Renal pelvis (tissue), 4 donors: Measurements from ENCODE around the gene PKHD1. TPM values are rescaled to one million over a fixed set of nuclear protein-coding genes. Genes with fewer than 3 reads are reported as not detected.

Source experiments
- DNase-seq: peaks from one replicate; pipeline ENCODE4 v3.0.0-alpha.2; 2013
- polyA plus RNA-seq, 3 donors: library from polyadenylated mRNA; unstranded; fragments of 120-200 nt; gene quantifications; one replicate each; pipeline ENCODE4 v1.2.1, GENCODE V29; 2013; ENCODE audit not compliant: insufficient read length in 3 of 3

PKHD1 gene
- polyA plus RNA-seq, 3 donors = 18.3 to 35.8 (median 26.8) TPM

DNA sequence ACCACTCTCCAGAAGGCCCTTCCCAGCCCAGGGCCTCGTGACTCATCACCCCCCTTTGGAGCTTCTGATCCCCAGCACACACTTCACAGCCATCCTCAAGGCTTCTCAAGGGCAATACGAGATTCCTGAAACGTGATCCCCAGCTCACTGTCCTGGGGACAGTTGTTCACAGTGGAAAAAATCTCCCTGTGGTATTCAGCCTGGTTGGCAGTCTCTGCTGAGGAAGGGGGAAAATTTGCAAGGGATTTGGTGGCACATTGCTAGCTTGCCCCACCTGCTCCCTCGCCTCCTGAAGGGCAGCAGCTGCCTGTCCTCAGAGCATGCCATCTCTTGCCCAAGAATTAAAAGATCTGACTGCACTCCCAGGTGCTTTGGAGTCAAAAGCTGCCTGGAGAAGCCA, 20.7 kb upstream of the PKHD1 start:
- DNase-seq = no peak

- DNase-seq = no peak
These were observed 19.6 kb upstream of the PKHD1 start for GRCh38 chr6:52106994-52107393.

GRCh38 chr6:52104979-52105378, 17.6 kb upstream of the PKHD1 start:
- DNase-seq = no peak

DNA sequence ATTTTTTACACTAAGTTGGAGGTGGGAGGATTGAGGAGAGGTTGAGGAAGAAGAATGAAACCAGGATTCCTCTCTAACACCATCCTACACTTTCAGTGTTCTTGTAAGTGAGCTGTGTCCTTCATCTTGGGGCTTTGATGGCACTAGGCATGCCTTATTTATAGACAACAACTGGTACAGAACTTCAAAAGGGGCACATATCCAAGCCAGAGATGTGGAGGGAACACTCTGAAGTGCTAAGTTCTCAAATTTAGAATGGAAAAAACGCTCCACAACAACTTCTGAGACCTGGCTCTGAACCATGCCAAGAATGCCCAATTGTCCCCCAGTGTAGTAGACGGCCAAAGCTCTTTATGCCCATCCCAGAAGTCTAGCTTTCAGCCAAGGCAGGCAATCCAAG, 16.2 kb upstream of the PKHD1 start:
- DNase-seq = no peak

GRCh38 chr6:52102405-52102804, 15.0 kb upstream of the PKHD1 start:
- DNase-seq = no peak

DNA sequence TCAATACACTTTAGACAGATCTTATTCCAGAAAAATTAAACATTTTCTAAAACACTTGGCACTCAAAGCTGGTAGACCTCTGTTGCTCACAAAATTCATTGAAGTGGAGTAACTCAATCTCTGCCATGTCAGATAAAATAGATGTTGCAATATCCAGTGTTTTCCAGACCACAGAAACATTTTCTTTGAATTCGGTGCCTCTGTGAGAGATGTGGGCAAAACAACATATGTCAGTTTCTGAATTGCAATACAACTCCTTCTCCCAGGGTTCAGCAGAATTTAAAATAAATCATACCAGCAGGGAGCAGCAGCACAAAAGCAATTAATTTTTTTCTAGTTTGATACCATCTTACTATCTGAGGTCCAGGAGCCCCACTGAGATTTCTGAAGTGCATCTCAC, 11.3 kb upstream of the PKHD1 start:
- no peak for DNase-seq

- DNase-seq = no peak
These were observed 2.4 kb upstream of the PKHD1 start for GRCh38 chr6:52089758-52090348.

DNA sequence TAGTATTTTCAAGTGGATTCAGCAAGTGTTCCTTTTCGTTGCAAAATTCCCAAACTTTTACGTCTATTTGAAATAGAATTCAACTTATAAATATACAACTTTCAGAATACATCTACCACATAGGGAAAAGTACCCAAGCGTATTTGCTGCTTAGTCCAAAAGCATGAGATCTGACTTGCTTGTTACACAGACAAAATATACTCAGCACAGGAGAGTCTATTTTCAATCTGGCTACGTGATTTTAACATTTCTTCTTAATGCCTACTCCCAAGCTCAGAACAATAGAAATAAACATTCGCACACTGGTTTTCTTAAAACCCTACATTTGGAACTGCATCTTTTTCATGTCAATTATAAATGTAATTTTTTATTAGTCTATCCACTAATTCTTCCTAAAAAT, 672 bp downstream of the PKHD1 start:
- DNase-seq = no peak

- DNase-seq = no peak
These were observed 6.2 kb downstream of the PKHD1 start for GRCh38 chr6:52081237-52081636.

GRCh38 chr6:52077961-52078625, 9.3 kb downstream of the PKHD1 start:
- DNase-seq = no peak

- no peak for DNase-seq
These were observed 10.1 kb downstream of the PKHD1 start for GRCh38 chr6:52077180-52077884.

- DNase-seq = no peak
These were observed 10.6 kb downstream of the PKHD1 start for GRCh38 chr6:52076791-52077179.

- no peak for DNase-seq
These were observed 12.7 kb downstream of the PKHD1 start for GRCh38 chr6:52074716-52075115.

- DNase-seq = no peak
These were observed 13.3 kb downstream of the PKHD1 start for GRCh38 chr6:52074155-52074554.

GRCh38 chr6:52065621-52066020, 21.8 kb downstream of the PKHD1 start:
- DNase-seq = no peak

DNA sequence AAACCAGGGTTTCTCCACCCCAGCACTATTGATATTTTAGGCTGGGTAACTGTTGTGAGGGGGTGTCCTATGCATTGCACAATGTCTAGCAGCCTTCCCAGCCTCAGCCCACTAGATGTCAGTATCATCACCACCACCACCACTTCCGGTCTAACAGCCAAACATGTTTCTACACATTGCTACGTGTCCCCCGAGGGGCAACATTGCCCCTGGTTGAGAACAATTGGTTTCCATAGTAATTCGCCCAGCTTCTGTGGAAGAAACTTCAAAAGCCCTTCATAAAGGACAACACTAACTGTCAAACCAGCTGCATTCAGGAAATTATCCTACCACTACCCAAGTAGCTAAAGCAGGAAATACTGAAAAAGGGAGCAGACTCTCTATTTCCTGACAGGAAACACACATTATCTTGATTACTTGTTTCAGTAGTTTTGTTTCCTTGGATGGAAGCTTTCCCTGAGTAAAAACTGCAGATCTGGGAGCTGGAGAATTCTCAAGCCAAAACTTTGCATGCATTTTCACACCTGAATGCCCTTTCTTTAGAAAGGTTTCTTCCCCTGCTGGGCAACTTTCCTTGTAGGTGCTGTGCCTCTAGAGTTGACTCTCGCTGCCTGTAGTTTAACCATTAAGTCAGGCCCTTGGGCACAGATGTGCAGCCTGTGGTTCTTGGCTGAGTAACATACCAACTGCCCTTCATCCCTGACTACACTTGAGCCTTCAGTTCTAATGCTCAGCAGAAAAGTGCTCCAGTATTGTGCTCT, 23.6 kb downstream of the PKHD1 start:
- peak; percentile 57 for DNase-seq

- no peak for DNase-seq
These were observed 25.9 kb downstream of the PKHD1 start for GRCh38 chr6:52061481-52061880.

GRCh38 chr6:52059821-52060220, 27.6 kb downstream of the PKHD1 start:
- DNase-seq = peak; percentile 19

DNA sequence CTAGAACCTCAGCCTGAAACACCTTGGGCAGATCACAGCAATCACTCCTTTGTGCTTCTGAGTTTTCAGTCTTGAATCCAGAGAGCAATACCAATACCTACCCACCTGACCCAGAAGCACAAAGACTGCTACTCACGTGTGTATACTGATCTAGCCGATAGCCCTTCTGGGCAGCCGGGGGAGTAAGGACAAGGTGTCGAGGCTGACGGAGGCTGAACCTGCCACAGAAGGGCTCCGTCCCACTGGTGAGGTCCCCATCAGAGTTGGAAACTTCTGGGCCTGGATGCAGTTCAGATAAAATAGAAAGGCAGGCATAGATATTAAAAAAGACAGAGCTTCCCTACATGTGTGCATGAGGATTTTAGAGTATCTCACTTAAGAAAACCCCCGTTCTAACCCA, 32.0 kb downstream of the PKHD1 start:
- no peak for DNase-seq

DNA sequence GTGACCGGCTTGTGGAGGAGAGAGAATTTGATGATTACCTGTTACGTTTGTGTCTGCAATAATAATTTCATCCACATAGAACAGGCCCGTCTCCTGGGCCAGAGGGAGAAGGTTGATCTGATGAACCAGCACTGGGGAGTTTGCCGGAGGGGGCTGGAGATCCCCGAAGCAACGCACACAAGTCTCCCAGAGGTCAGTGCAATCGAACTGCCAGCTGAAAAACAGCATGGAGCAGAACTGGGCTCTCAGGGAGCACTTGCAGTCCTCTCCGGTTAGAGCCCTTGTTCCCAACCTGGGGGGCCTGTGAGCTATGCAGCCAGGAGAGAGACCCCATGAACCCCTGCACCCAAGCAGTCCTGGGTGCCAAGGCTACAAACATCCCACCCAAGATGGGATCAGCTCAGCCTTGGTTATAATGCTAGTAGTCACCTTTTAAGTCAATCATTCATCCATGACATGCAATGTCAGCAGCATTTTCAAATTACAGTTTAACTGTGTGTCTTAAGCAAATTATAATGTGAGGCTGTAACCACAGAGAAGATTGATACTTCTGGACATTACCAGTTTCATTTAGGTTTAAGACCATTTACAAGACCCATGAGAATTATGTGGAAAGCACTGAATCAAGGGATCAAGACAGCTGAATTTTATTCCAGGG, 34.2 kb downstream of the PKHD1 start:
- DNase-seq = no peak

DNA sequence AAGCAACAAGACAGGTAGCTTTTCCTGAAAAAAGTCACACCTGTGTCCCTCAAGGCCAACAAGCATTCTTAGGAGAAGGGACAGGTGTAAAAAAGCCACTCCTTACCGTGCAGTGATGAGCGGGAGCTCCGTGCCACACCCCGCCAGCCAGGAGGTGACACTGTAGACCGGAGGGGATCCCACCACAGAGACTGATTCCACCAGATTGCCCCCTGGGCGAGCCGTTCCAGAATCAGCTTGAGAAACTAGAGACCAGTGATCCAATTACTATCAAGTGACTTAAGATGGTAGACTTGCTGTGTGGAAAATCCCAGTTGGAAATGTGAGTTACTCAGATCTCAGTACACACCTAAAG, 37.4 kb downstream of the PKHD1 start:
- no peak for DNase-seq
